ENCODE data around the gene MAPK8.

The MAPK8 gene

DNA sequence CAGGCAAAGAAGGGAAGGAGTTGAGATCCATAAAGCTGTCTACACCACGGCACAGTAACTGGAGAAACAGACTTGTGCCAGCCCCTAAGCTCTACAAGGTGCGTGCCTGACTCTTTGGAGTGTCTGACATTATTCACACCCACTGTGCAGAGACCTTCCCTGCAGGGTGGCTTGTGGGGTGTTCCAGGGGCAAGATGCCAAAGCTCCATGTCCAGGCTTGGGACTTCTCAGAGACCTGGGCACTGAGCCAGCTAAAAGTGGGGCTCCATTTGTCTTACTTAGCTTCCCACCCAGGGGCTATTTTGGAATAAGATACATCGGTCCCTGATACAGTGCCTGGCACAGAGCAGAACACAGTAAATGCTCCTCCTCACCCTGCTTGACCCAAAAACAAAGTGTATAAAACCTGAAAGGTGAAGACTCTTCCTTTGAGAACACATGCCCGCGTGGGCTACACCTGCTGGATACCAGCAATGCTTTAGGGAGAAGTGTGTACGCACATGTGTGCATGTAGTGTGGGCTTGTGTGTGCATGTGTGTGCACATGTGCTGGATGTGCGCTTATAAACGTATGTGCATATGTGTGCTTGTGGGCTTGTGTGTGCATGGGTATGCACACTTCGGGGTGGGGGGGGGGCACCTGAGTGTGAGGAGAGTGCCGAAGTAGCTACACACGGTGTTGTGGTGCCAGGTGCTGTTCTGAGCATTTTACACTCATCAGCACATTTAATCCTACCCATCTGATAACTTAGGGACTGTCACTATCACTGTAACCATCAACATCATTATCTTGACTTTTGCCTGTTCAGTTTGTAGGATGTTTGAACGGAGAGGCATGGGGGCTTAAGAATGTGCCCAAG, 155.4 kb downstream of the MAPK8 start:
- no peak for DNase-seq
- TF ChIP-seq, protein P1, sequence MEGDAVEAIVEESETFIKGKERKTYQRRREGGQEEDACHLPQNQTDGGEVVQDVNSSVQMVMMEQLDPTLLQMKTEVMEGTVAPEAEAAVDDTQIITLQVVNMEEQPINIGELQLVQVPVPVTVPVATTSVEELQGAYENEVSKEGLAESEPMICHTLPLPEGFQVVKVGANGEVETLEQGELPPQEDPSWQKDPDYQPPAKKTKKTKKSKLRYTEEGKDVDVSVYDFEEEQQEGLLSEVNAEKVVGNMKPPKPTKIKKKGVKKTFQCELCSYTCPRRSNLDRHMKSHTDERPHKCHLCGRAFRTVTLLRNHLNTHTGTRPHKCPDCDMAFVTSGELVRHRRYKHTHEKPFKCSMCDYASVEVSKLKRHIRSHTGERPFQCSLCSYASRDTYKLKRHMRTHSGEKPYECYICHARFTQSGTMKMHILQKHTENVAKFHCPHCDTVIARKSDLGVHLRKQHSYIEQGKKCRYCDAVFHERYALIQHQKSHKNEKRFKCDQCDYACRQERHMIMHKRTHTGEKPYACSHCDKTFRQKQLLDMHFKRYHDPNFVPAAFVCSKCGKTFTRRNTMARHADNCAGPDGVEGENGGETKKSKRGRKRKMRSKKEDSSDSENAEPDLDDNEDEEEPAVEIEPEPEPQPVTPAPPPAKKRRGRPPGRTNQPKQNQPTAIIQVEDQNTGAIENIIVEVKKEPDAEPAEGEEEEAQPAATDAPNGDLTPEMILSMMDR (IDR thresholded peaks at IDR 0.05; ENCODE audit: low read depth, low read length) = no peak
- H3K9me3 ChIP-seq = no peaks in the 10 kb centered on the region
- peaks cover 8% of the 10 kb centered on the region for H3K27me3 ChIP-seq
- H3K36me3 ChIP-seq = no peaks in the 10 kb centered on the region
- H3K4me3 ChIP-seq (ENCODE audit: low read depth, low read length) = no peak overlapping the region
- H3K4me1 ChIP-seq = no peaks in the 10 kb centered on the region

DNA sequence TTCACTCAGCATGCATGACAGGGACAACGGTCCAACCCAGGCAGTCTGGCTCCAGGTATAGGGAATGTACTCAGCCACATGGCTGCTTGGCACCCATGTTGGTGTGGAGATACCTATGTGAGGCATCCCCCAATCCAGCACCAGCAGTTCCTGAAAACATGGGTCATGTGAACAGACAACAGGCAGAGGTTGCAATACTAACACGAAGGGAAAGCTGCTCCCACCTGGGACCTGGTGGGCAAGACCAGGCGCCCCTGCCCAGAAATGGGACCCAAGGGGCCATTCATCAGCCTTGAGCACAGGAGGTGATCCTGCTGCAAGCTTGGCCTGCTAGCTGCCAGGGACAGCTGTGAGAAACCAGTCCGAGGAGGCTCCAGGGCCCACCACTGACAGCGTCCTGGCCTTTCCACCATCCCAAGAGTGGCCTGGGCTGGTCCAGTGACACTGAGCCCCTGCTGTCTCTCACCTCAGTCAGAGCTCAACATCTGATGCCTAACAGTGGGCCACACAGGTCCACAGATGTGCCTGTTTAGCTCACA, 156.1 kb downstream of the MAPK8 start:
- no peak for DNase-seq
- Histone ChIP-seq H3K4me1 (no peaks in the 10 kb centered on the region), H3K27me3 (peaks cover 8% of the 10 kb centered on the region), H3K36me3 (no peaks in the 10 kb centered on the region), H3K9me3 (no peaks in the 10 kb centered on the region), H3K4me3 (ENCODE audit: low read depth, low read length) (no peak overlapping the region)
- TF ChIP-seq, protein P1 (IDR thresholded peaks at IDR 0.05; ENCODE audit: low read depth, low read length) = no peak

DNA sequence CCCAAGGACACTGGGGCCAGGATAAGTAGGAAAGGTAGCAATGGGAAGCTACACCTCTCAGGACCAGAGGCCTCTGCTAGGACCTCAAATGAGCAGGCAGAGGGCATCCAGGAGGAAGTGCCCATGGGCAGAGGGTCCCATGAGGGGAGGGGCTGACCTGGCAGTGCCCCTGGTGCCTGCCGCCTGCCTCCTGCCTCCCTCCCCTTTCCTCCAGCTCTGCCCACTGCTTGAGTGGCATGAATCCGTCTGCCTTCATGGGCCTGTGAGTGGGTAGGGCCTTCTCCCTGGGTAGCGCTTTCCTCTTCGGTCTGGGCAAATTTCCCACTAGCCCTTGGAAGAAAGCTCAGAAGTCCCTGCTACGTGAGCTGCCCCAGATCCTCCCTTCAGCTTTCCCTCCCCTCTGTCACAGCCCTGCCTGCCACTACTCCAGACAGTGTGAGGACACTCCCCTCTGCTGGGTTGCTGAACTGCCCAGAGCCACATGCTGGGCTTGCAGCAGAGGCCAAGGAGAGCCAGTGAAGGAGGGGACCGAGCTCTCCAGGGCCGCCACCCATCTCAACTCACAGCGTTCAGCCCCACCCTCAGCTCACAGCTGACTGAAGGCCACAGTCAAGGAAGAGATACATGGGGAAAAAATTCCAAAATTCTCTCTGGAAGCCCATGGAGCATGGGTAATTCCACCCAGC, 157.0 kb downstream of the MAPK8 start:
- Histone ChIP-seq H3K4me1 (no peaks in the 10 kb centered on the region), H3K9me3 (no peaks in the 10 kb centered on the region), H3K36me3 (no peaks in the 10 kb centered on the region), H3K27me3 (peaks cover 8% of the 10 kb centered on the region), H3K4me3 (ENCODE audit: low read depth, low read length) (no peak overlapping the region)
- peak; percentile 10 for DNase-seq
- TF ChIP-seq, protein P1 (IDR thresholded peaks at IDR 0.05; ENCODE audit: low read depth, low read length) = no peak

DNA sequence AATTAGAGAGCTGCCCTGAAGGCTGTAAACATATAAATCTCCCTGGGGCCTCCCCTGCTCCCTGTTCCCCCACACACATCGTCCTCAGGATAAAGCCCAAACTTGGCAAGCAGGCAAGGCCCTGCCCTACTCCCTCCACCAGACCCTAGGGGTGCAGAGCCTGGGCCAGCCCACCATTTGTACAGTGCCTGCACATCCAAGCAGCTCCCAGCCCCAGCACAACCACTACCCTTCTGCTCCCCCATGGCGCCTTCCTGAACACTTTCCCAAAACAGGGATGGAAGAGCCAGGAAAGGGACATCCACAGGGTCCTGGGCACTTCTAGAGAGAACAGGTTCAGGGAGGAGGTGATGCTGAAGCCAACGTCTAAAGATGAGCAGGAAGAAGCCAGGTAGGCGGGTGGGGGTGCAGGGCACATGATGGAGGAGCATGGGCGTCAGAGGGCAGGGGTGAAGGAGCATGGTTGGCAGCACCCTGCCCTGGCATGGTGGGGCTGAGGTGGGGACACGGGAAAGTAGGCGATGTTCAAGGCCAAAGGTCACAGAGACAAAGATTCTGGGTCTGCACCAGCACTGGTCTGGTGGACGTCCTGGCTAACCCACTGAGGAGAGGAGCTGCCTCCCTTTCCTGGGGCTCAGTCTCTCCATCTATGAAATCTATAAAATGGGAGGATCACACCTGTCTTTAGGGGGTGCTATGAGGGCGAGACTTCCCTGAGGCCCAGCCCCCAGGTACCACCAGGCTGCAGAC, 157.8 kb downstream of the MAPK8 start:
- Histone ChIP-seq H3K4me3 (ENCODE audit: low read depth, low read length) (no peak overlapping the region), H3K36me3 (no peaks in the 10 kb centered on the region), H3K4me1 (peaks cover 3% of the 10 kb centered on the region), H3K27me3 (peaks cover 8% of the 10 kb centered on the region), H3K9me3 (no peaks in the 10 kb centered on the region)
- peak; percentile 8 for DNase-seq
- TF ChIP-seq, protein P1 (IDR thresholded peaks at IDR 0.05; ENCODE audit: low read depth, low read length) = no peak

DNA sequence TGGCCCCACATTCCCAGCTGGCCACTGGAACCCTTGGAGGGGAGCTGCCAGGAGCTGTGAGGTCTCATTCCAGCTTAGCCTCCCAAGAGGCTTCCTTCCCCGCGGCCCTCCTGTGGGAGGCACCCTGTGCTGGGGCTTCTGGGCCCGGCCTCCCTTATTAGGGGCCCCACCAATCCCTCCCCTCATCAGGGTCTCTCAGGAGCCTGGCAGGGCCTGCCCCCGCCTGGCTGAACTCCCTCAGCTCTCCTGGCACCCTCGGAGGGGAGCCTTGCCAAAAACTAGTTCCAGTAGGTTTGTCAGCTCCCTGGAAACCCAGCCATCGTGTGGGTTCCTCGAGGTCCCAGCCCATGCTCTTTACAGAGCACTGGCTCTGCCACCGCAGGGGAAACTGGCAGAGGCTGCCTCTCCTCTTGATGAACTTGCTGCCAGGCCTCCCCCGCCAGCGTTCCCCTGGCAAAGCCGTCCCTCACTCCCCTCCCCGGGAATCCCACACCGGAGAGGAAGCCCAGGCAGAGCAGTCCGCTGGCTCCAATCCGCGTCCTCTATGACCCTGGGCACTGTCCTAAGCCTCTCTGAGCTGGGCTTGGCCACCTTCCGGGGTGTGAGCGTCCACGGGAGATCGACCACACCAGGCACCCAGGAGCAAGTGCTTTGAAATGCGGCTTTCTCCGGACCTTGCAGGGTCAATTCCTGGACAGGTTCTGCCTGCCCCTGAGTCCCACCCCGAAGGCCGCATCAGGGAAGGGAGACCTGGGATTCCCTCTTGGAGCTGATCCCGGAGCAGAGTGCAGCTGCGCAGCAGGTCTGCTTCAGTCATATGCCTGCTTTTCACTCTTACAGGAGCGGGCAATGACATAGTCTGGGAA, 158.6 kb downstream of the MAPK8 start:
- H3K4me1 ChIP-seq = peaks cover 8% of the 10 kb centered on the region
- DNase-seq = peak; percentile 13
- no peaks in the 10 kb centered on the region for H3K36me3 ChIP-seq
- TF ChIP-seq, protein P1 (IDR thresholded peaks at IDR 0.05; ENCODE audit: low read depth, low read length) = no peak
- no peak overlapping the region for H3K4me3 ChIP-seq (ENCODE audit: low read depth, low read length)
- no peaks in the 10 kb centered on the region for H3K9me3 ChIP-seq
- H3K27me3 ChIP-seq = peaks cover 8% of the 10 kb centered on the region

Data from BE2C (cell line).